ENCODE measurements around the gene TRAF2. TPM values are rescaled to one million over a fixed set of nuclear protein-coding genes. Genes with fewer than 3 reads are reported as not detected.

The TRAF2 gene
- total RNA-seq, 1 experiment from 2014 or later = 11.5 TPM

- Histone ChIP-seq H3F3A (ENCODE audit: low read length, unreplicated experiment) (no peaks in the 10 kb centered on the region), H3K27me3 (ENCODE audit: low read length) (no peaks in the 10 kb centered on the region), H3K4me2 (ENCODE audit: low read length) (no peak overlapping the region), H3K9me3 (ENCODE audit: low read length) (no peaks in the 10 kb centered on the region), H3K4me3 (ENCODE audit: low read length) (no peak overlapping the region), H3K36me3 (ENCODE audit: low read depth, low read length) (no peaks in the 10 kb centered on the region; the same call in 1 of the 2 replicates), H3K9me2 (replicated peaks; ENCODE audit: low read length) (no peaks in the 10 kb centered on the region), H3K79me2 (ENCODE audit: low read length) (peaks cover 26% of the 10 kb centered on the region), H3K4me1 (ENCODE audit: insufficient read depth, low read length) (no peaks in the 10 kb centered on the region; the same call in 1 of the 2 replicates), H3K9ac (ENCODE audit: low read length) (no peak overlapping the region), H4K20me1 (ENCODE audit: low read length) (no peaks in the 10 kb centered on the region), H3K27ac (ENCODE audit: low read length) (no peak overlapping the region), H2AFZ (ENCODE audit: low read length) (no peak overlapping the region)
- TF ChIP-seq EZH2 (IDR thresholded peaks at IDR 0.05; ENCODE audit: low read length, unreplicated experiment) (no peak), EZH2phosphoT487 (IDR thresholded peaks at IDR 0.05; ENCODE audit: borderline replicate concordance, low read length) (no peak), CTCF (conservative IDR thresholded peaks at IDR 0.05; ENCODE audit: low read depth, low read length) (no peak)
- ChIA-PET POLR2A (ENCODE audit: unreplicated experiment) (no interaction called here), CTCF (no interaction called here)
- ATAC-seq = no peak
- no peak for DNase-seq
- intact Hi-C loops (cut with micrococcal nuclease) = no loop called here
- no TSS peak for BruUV-seq (replicated peaks)
These were observed 55.2 kb downstream of the TRAF2 start for GRCh38 chr9:136941231-136942111.

- BruUV-seq (replicated peaks) = no TSS peak
These were observed 56.0 kb downstream of the TRAF2 start for GRCh38 chr9:136942112-136942880.

More at GRCh38 chr9:136942112-136942880, 56.0 kb downstream of the TRAF2 start:
- DNase-seq = no peak
- CTCF ChIA-PET = no interaction called here
- Histone ChIP-seq H3K9me3 (ENCODE audit: low read length) (no peaks in the 10 kb centered on the region), H3K27me3 (ENCODE audit: low read length) (no peaks in the 10 kb centered on the region), H3K4me1 (ENCODE audit: insufficient read depth, low read length) (no peaks in the 10 kb centered on the region; the same call in 1 of the 2 replicates), H4K20me1 (ENCODE audit: low read length) (no peaks in the 10 kb centered on the region), H3K79me2 (ENCODE audit: low read length) (peaks cover 26% of the 10 kb centered on the region), H3F3A (ENCODE audit: low read length, unreplicated experiment) (no peaks in the 10 kb centered on the region), H3K4me2 (ENCODE audit: low read length) (peak overlapping the region; percentile 98), H3K4me3 (ENCODE audit: low read length) (no peak overlapping the region; the same call in 1 of the 2 replicates), H2AFZ (ENCODE audit: low read length) (no peak overlapping the region), H3K9ac (ENCODE audit: low read length) (no peak overlapping the region), H3K36me3 (ENCODE audit: low read depth, low read length) (no peaks in the 10 kb centered on the region; the same call in 1 of the 2 replicates), H3K9me2 (replicated peaks; ENCODE audit: low read length) (no peaks in the 10 kb centered on the region), H3K27ac (ENCODE audit: low read length) (no peak overlapping the region)
- TF ChIP-seq EZH2 (IDR thresholded peaks at IDR 0.05; ENCODE audit: low read length, unreplicated experiment) = no peak
- no peak for TF ChIP-seq EZH2phosphoT487 (IDR thresholded peaks at IDR 0.05; ENCODE audit: borderline replicate concordance, low read length)
- TF ChIP-seq CTCF (conservative IDR thresholded peaks at IDR 0.05; ENCODE audit: low read depth, low read length) = no peak
- intact Hi-C loops (cut with micrococcal nuclease) = no loop called here
- POLR2A ChIA-PET (ENCODE audit: unreplicated experiment) = no interaction called here
- ATAC-seq = no peak

Data from PC-3 (cell line).